Endometrial microvascular endothelial cells (primary cell): Measurements from ENCODE around the gene GPR82. TPM values are rescaled to one million over a fixed set of nuclear protein-coding genes. Genes with fewer than 3 reads are reported as not detected.

ENCODE experiments used
- in situ Hi-C: cut with HindIII; loops from 2 replicates; pipeline ENCODE4 v1.10.0; 2017; ENCODE audit warnings: low sequenced_read_pairs, low pct_unique_long_range_greater_than_20kb; ENCODE audit errors: inconsistent ontology term
- total RNA-seq: library from RNA; depleted of rRNA; stranded (reverse); fragments of >200 nt; gene quantifications from one replicate; pipeline ENCODE4 v1.2.3, GENCODE V29; 2015; ENCODE audit errors: inconsistent ontology term

GPR82 gene
- total RNA-seq, 1 donor from 2014 or later, result not detected

DNA sequence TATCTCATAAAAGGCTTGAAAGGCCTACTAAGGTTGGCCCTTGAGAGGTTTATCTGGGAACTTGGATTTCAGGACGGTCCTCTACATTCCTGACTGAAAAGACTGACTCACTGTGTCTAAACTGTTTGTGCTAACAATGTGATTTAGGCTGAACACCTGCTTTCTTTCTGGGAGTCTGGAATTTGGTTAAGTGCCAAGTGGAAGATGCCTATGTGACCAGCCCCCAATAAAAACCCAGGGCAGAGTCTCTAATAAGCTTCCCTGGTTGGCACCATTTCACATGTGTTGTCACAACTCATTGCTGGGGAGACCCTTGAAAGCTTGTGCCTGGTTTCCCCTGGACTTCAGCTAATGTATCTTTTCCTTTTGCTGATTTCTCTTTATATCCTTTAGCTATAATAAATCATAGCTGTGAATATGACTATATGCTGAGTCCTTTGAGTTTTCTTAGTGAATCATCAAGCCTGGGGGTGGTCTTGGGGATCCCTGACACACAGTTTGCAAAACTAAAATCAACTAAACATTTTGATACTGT lies 55.1 kb downstream of the GPR82 start:
- in situ Hi-C loops, result no loop called here

Other genes with a start within 250 kb of the GPR82 start
- gene GPR34, start 35.2 kb upstream of the GPR82 start, total RNA-seq, result not detected
- gene CASK, start 199.4 kb downstream of the GPR82 start, total RNA-seq, result 9.0 TPM